ENCODE data around the gene DNER.

DNER gene

GRCh38 chr2:229335877-229336346 lies 378.4 kb downstream of the DNER start:
- DNase-seq (ENCODE audit: low spot score) = no peak

- DNase-seq (ENCODE audit: low spot score) = no peak
Measured at GRCh38 chr2:229335330-229335729, 379.0 kb downstream of the DNER start.

GRCh38 chr2:229330952-229331351 lies 383.4 kb downstream of the DNER start:
- DNase-seq (ENCODE audit: low spot score) = peak; percentile 58

- no peak for DNase-seq (ENCODE audit: low spot score)
Measured at GRCh38 chr2:229319558-229319957, 394.8 kb downstream of the DNER start.

GRCh38 chr2:229314117-229314516 lies 400.2 kb downstream of the DNER start:
- DNase-seq (ENCODE audit: low spot score) = no peak

GRCh38 chr2:229313591-229313990 lies 400.8 kb downstream of the DNER start:
- no peak for DNase-seq (ENCODE audit: low spot score)

All from globus pallidus (tissue), 1 donor.